ENCODE results near the gene ASXL1.
"Not testable (repeated sequence)": the region's sequence is repeated elsewhere in the genome, so short reads cannot be mapped to it uniquely, and the experiment has no call there.

The ASXL1 gene

DNA sequence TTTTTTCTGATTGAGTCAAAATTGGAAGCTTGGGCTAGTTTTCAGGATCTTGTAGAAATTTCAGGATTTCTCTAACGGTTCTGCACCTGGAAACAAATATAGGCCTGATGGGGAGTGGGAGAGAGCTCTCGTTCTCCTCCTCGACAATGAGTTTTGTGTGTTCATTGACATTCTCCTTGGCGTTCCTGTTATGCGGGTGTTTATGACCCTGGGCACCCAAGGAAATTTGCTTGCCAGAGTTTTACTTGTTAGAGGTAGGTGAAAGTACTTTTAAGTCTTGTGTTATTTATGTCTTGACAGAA is 2.2 kb downstream of the ASXL1 start:
- DNase-seq (ENCODE audit: low read depth in 2 of 2), result no peak

DNA sequence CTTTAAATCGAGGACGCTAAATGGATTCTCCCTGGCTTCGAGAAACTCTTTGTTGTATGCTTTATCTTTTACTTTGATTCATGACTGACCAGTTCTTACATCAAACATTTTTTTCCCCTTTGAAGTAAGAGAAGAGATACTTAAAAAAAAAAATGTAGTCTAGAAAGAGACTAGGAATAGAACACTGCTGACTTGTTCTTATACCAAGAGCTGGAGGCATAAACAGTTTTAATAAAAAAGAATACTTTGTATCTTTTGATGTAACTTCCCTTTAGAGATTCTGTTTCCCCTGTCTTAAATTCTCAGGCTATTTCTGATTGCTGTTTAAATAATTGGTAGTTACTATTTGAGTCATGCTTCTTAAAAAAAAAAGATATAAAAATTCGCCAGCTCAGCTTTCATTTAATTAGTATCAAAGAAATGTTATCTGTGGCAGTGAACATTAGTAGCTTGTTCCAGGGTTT is 4.8 kb downstream of the ASXL1 start:
- DNase-seq (ENCODE audit: low read depth in 2 of 2), result no peak

DNA sequence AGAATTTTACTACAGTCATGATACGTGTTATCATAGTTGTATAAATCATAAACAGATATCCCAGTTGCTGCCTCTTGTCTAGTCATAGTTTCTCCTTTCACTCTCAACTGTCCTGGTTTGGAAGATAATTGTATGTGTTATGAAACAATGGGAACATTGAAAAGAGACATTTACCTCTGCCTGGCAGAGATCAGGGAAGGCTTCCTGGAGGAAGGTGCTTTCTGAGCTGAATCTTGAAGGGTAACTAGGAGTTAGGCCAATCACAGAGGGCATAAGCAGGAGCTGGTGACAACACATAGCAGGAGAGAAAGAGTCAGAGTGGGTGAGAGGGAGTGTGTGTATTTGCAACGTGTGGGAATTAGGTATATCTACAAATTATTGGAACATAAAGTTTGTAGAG is 5.4 kb downstream of the ASXL1 start:
- DNase-seq (ENCODE audit: low read depth in 2 of 2), result no peak

DNA sequence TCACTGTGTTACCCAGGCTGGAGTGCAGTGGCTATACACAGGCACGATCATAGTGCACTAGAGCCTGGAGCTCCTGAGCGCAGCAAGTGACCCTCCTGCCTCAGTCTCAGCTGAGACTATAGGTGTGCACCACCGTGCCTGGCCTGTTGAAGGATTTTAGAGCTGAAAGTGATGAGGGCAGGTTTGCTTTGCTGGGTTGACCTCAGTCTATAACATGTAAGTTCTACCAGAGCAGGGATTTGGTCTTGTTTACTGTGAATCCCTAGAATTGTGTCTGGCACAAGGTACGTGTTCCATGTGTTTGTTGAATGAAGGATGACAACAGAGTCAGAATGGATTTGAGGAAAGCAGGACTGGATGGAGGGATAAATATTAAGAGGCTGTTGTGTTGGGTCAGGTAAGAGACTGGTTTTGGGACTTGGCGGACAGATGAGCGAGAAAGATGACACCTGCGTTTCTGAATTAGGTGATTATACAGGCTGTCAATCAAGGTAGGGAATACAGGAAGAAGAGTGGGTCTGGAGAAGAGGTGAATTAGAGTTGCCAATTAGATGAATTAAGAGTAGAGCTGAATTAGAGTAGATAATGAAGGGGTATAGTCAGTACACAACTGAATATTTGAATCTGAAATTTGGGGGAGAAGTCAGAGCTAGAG is 6.5 kb downstream of the ASXL1 start:
- no peak for DNase-seq (ENCODE audit: low read depth in 2 of 2)

DNA sequence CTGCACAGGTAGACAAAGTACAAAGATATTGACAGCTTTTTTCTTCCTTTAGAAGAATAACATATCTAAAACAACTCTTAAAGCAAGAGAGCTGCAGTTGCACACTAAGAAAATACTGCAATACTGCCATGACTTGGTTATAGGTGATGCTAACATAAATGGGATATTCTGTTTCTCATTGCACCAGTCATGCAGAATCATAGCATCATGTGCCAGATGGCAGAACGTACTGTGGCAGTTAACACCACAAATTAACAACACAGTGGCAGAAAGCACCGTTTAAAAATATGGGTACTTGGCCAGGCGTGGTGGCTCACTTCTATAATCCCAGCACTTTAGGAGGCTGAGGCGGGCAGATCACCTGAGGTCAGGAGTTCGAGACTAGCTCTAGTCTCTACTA is 7.4 kb downstream of the ASXL1 start:
- DNase-seq (ENCODE audit: low read depth in 2 of 2), result no peak

DNA sequence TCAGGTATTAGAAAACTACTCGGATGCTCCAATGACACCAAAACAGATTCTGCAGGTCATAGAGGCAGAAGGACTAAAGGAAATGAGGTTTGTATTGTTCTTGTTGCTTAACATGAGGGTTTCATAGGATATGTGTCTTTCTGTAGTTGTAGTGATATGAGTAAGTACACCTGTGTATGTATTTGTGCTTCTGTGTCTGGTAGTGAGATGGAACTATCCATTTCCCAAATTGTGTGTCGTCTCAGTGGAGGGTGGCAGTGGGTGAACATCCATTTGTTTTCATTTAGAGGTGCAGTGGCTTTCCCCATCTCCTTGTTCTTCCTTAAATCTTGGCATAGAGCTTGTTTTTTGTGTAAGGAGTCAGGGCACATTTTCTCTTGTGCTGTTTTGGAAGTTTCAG is 8.2 kb downstream of the ASXL1 start:
- DNase-seq (ENCODE audit: low read depth in 2 of 2), result no peak

DNA sequence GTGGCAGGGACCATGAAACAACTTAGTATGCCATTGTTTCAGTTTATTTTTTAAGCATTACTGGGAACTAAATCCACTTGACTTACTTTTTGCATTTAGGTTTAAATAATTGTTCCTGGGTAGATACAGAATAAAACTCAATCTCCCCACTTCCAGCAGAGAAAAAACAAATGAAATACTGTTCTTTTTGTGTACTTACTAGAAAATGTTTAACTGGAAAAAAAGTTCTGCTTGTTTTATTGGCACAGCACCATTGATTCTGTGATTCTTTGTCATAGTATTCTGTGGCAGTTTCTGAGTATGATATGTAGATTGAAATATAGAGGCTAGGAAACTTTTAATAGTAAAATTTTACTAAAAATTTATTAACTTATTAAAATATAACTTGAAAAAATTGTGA is 10.2 kb downstream of the ASXL1 start:
- DNase-seq (ENCODE audit: low read depth in 2 of 2), result no peak

DNA sequence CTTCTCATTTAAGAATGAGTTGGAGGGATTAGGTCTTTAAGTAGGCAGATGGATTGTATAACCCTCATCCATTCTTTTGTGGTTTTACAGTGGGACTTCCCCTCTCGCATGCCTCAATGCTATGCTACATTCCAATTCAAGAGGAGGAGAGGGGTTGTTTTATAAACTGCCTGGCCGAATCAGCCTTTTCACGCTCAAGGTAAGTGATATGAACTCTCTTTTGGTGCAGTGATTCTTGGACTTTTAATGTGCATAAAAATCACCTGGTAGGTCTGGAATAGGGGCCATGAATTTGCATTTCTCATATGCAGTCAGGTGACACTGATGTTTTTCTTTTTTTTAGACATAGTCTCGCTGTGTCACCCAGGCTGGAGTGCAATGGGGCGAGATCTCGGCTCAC is 10.8 kb downstream of the ASXL1 start:
- DNase-seq (ENCODE audit: low read depth in 2 of 2), result no peak

DNA sequence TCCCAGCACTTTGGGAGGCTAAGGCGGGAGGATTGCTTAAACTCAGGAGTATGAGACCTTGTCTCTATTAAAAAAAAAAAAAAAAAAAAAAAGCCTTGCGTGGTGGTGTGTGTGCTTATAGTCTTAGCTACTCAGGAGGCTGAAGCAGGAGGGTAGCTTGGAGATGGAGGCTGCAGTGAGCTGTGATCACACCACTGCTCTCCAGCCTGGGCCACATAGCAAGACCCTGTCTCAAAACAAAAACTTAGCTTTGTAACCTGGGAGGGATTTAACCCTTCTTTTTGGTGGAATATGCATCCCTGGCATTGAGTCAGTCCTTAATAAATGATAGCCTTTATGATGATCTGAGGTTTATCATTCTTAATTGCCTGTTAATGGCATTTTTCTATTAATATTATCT is 12.8 kb downstream of the ASXL1 start:
- DNase-seq (ENCODE audit: low read depth in 2 of 2), result no peak

DNA sequence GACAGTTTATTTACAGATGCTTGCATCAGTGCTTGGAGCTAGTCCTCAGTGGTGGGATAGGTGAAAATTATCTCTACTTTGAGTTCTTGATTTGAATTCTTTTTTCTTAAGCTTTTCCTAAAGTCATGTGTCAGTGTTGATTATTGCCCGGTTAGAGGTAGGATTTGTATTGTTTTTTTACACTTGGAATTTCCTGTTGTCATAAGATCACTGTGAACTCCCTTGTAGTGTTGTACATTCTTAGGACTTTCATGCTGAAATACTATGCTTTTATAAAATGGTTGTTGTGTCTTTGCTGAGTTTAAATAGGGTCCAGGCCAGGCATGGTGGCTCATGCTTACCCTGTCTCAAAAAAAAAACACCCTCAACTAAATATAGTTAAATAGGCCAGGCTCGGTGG is 20.3 kb downstream of the ASXL1 start:
- DNase-seq (ENCODE audit: low read depth in 2 of 2), result no peak

DNA sequence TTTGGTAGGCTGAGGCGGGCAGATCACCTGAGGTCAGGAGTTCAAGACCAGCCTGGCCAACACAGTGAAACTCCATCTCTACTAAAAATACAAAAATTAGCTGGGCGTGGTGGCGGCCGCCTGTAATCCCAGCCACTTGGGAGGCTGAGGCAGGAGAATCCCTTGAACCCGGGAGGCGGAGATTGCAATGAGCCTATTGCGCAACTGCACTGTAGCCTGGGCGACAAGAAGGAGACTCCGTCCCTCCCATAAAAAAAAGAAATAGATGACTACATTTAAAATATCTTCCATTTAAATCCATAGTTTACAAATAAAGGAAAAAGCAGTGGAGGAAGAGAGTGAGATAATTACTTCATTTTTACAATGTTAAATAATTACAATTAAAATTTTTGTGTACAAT is 21.9 kb downstream of the ASXL1 start:
- not testable (repeated sequence) for DNase-seq (ENCODE audit: low read depth in 2 of 2)

DNA sequence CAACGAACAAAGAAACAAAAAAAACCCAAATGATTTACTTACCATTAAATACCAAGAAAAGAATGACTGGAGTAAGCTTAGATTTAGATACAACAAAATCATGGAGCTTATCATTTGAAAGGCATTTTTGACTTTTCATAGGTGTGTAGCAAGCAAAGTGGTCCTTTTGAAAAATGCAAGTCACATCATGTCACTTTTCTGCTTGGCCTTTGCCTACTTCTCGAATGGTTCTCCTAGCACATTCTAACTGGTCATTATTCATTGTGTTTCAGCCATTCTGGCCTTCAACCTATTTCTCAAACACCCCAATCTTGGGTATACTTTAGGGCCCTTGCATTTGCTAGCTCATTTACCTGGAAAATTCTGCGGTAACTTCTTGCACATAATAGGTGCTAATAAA is 22.6 kb downstream of the ASXL1 start:
- no peak for DNase-seq (ENCODE audit: low read depth in 2 of 2)

DNA sequence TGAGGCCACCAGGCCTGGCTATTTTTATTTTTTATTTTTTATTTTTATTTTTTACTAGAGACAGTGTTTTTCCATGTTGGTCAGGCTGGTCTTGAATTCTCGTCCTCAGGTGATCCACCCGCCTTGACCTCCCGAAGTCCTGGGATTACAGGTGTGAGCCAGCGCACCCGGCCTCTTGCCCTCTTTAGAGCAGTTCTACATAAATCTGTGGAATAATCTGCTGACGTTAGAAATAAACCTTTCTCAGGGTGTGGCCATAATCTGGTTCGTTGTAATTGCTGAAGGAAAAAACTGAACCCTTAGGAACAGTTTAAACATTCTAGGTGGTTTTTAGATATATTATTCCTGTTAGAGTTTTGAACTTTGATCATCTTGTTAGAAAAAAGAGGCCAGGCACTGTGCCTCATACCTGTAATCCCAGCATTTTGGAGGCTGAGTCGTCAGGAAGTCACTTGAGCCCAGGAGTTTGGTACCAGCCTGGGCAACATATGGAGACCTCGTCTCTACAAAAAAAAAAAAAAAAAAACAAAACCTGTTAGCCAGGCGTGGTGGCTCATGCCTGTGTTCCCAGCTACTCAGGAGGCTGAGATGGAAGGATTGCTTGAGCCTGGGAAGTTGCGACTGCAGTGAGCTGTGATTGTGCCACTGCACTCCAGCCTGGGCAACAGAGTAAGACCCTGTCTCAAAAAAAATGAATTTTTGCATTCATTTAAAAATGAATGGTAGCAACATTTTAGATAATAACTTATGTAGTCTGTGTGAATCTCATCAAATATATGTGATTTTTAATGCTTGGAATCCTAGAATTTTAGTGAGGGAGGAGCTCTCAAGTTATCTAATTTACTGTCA is 24.2 kb downstream of the ASXL1 start:
- no peak for DNase-seq (ENCODE audit: low read depth in 2 of 2)

DNA sequence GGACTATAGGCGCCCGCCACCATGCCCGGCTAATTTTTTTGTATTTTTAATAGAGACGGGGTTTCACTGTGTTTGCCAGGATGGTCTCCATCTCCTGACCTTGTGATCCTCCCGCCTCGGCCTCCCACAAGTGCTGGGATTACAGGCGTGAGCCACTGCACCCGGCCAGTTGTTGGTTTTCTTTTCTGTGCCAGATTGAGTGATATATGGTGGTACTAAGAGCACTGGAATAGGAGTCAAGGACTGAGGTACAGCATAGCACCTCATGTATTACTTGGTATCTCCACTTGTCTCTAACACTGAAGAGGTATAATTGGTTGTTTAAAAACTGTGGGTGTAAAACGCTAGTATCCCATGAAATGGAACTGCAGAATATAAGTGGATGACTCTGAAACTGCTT is 25.3 kb downstream of the ASXL1 start:
- not testable (repeated sequence) for DNase-seq (ENCODE audit: low read depth in 2 of 2)

DNA sequence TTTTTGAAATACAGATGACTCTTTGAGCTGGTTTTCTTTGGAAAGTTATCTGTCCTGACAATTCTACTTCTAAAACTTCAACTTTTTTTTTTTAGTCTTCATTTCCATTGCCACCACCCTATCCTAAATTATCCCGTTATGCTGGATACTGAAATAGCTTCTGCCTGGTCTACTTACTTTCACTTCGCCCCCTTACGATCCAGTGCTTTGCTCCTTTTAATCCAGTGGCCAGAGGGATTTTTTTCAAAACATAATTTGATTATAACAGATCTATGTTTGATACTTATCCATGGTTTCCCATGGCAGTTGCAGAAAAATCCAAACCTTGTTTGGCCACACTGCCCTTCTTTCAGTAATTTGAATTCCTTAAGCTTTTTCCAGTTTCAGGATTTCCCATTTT is 27.4 kb downstream of the ASXL1 start:
- no peak for DNase-seq (ENCODE audit: low read depth in 2 of 2)

DNA sequence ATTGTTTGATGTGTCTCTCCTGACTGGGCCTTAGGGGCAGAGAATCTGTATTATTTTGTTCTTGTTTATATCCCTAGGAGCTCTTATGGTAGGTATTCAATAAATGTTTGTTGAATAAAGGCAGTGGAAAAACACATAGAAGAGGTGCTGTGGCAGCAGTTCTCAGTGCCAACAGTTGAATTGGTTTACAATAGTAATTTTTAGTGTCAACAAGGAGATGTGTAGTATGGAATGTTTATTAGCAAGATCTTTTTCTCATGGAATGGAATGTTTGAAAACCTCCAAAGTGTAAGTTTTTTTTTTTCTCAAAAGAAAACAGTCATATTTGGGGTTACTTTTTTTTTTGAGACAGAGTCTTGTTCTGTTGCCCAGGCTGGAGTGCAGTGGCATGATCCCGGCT is 28.0 kb downstream of the ASXL1 start:
- no peak for DNase-seq (ENCODE audit: low read depth in 2 of 2)

DNA sequence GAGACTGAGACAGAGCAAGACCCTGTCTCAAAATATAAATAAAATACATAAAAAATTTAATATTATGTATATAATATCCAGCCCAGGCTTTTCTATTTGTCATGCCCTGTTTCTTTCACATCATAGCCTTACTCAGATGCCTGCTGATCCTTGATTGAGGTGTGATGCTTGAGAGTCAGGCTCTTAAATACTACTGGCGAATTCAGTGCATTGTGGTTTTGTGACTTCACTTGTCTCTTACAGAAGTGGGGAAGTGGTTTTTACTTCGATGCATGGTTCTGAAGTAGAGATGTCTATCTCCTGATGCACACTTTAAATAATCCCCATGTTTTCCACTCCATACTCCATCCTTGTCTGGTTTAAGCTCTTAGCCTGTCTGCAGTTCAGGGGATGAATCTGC is 29.1 kb downstream of the ASXL1 start:
- DNase-seq (ENCODE audit: low read depth in 2 of 2), result no peak

DNA sequence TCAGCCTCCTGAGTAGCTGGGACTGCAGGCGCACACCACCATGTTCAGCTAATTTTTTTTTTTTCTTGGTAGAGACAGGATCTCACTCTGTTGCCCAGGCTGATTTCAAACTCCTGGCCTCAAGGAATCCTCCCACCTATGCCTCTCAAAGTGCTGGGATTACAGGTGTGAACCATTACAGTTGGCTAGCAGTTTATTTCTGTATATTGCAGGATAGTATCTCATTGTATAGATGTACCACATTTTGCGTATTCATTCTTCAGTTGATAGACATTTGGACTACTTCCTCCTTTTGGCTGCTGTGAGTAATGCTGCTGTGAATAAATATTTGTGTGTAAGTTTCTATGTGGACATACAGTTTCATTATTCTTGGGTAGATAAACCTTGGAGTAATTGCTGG is 32.9 kb downstream of the ASXL1 start:
- DNase-seq (ENCODE audit: low read depth in 2 of 2), result no peak

DNA sequence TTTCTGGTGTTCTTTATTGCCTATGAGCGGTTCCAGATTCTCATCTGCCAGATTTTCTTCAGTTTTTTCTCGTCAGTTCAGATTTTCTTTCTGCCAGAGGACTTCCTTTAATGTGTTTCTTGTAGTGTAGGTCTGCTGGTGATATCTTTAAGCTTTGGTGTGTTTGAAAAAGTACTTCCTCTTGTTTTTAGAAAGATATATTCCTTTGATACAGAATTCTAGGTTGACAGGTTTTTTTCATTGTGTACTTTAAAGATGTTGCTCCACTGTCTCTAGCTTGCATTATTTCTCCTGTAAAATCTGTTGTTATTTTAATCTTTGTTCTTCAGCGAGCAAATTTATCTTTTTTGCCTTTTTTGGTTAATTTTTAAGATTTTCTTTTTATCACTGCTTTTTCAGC is 36.9 kb downstream of the ASXL1 start:
- DNase-seq (ENCODE audit: low read depth in 2 of 2), result no peak

DNA sequence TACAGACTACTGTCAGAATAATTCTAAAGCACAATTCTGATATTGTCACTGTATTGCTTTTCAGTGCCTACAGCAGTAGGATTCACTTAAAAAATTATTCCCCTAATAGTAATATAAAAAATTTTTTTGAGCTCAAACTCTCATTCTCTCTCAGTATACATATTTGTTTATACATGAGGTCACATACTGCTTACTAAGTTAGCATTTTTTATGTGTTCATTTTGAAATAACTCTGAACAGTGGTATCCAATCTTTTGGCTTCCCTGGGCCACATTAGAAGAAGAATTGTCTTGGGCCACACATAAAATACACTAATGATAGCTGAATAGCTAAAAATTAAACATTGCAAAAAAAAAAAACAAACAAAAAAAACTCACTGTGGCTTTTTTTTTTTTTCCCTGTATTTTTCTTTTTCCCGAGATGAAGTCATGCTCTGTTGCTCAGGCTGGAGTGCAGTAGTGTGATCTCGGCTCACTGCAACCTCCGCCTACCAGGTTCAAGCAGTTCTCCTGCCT is 38.6 kb downstream of the ASXL1 start:
- no peak for DNase-seq (ENCODE audit: low read depth in 2 of 2)

DNA sequence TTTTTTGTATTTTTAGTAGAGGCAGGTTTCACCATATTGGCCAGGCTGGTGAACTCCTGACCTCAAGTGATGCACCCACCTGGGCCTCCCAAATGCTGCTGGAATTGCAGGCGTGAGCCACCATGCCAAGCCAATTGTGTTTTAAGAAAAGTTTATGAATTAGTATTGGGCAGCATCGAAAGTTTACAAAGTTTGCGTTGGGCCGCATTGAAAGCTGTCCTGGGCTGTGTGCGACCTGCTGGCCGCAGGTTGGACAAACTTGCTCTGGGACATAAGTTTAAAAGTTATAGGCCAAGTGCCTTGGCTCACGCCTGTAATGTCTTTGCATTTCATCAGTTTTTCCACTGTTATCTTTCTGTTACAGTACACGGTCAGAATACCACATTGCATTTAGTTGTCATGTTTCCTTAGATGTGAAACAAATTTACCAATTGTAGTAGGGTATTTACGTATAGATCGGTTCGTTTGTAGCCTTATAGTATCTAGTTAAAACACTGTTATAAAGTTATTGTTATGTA is 39.5 kb downstream of the ASXL1 start:
- DNase-seq (ENCODE audit: low read depth in 2 of 2), result no peak

DNA sequence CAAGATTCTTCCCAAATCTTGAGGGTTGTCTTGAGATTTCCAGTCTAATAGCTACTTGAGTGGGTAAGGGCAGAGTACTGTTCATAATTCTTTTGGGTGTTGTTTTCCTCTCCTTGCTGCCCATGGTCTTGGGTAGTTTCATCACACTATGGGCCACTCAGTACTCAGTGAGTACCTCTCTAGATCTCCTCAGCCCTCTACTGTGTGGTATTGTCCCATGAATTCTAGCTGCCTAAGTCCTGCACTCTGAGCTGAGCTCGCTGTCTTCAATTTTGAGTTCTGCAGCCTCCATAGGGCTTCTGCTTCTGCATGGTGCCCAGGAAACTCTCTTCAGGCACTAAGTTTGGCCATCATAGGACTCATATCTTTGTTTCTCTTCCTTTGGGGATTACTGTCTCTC is 42.3 kb downstream of the ASXL1 start:
- no peak for DNase-seq (ENCODE audit: low read depth in 2 of 2)

DNA sequence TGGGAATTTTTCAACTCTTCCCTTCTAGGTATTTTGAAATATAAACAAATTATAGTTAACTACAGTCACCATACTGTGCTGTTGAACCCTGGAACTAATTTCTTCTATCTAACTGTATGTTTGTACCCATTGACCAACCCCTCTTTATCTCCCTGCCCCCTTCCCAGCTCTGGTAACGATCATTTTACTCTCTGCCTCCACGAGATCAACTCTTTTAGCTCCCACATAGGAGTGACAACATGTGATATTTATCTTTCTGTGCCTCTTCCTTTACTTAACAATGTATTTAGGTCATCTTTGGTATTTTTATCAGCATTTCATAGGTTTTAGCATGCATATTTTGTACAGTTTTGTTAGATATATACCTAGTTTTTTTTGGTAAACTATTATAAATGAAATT is 45.9 kb downstream of the ASXL1 start:
- DNase-seq (ENCODE audit: low read depth in 2 of 2), result no peak

Data from stimulated activated CD4-positive, alpha-beta T cell treated with anti-CD3 and anti-CD28 coated beads, Interleukin-12 subunit alpha, Interleukin-12 subunit beta, amount 100 ng/mL, for 24 hours (primary cell).